ENCODE results near the gene ALOX5AP.

DNA sequence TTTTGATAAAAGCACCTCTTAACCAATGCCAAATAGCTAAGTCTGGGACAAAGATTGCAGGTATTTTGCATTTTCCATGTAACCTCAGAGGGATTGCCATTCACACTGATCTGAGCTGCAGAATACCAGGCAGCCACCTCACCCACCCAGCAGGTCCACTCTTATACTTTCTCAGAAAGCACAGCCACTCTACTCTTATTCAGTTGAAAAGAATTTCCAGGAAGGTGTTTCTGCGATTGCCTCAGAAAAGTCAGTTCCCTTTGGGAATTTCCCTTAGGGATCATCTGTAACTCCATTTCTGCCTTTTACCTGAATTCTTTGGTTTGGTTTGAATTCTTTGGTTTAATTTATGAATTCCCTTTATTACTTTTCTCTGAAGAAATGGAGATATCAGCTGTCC lies 904 bp upstream of the ALOX5AP start:
- TF ChIP-seq POLR2A (IDR thresholded peaks at IDR 0.05), result no peak
- TF ChIP-seq, protein P1, sequence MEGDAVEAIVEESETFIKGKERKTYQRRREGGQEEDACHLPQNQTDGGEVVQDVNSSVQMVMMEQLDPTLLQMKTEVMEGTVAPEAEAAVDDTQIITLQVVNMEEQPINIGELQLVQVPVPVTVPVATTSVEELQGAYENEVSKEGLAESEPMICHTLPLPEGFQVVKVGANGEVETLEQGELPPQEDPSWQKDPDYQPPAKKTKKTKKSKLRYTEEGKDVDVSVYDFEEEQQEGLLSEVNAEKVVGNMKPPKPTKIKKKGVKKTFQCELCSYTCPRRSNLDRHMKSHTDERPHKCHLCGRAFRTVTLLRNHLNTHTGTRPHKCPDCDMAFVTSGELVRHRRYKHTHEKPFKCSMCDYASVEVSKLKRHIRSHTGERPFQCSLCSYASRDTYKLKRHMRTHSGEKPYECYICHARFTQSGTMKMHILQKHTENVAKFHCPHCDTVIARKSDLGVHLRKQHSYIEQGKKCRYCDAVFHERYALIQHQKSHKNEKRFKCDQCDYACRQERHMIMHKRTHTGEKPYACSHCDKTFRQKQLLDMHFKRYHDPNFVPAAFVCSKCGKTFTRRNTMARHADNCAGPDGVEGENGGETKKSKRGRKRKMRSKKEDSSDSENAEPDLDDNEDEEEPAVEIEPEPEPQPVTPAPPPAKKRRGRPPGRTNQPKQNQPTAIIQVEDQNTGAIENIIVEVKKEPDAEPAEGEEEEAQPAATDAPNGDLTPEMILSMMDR (IDR thresholded peaks at IDR 0.05), result no peak
